GM12864 (cell line): ENCODE data around the gene EYS.

Experiments
- DNase-seq: peaks from one replicate; pipeline ENCODE4 v3.0.0-alpha.2; 2011; ENCODE audit warnings: low read depth
- H3K4me3 ChIP-seq: 2 replicates; pipeline ENCODE4 v1.5.1; 2011; ENCODE audit warnings: mild to moderate bottlenecking, low read depth, low read length, control low read depth
- CTCF ChIP-seq: IDR thresholded peaks from 2 replicates; pipeline ENCODE4 v1.5.1; 2011; ENCODE audit warnings: low read depth, mild to moderate bottlenecking, moderate library complexity, low read length, control low read depth, inconsistent platforms; ENCODE audit errors: missing control alignments

Gene EYS

GRCh38 chr6:64777941-64778785 is 928.9 kb downstream of the EYS start:
- no peak for TF ChIP-seq CTCF
- no peak for DNase-seq
- H3K4me3 ChIP-seq = no peak overlapping the region

- TF ChIP-seq CTCF = no peak
- no peak overlapping the region for H3K4me3 ChIP-seq
- DNase-seq = no peak
Measured at GRCh38 chr6:64776359-64776758, 930.7 kb downstream of the EYS start.

- no peak overlapping the region for H3K4me3 ChIP-seq
- TF ChIP-seq CTCF = no peak
- no peak for DNase-seq
Measured at GRCh38 chr6:64774881-64775280, 932.1 kb downstream of the EYS start.

GRCh38 chr6:64750910-64751309 is 956.1 kb downstream of the EYS start:
- TF ChIP-seq CTCF = no peak
- no peak for DNase-seq
- no peak overlapping the region for H3K4me3 ChIP-seq

- no peak for DNase-seq
- no peak overlapping the region for H3K4me3 ChIP-seq
- TF ChIP-seq CTCF = no peak
Measured at GRCh38 chr6:64737418-64737817, 969.6 kb downstream of the EYS start.

GRCh38 chr6:64736421-64736950 is 970.5 kb downstream of the EYS start:
- no peak for TF ChIP-seq CTCF
- DNase-seq = no peak
- no peak overlapping the region for H3K4me3 ChIP-seq

- H3K4me3 ChIP-seq = no peak overlapping the region
- DNase-seq = no peak
- TF ChIP-seq CTCF = no peak
Measured at GRCh38 chr6:64733433-64733832, 973.6 kb downstream of the EYS start.
